Stimulated activated CD8-positive, alpha-beta memory T cell treated with anti-CD3 and anti-CD28 coated beads, Interleukin-15, amount 100 ng/mL, for 1 hour (primary cell): ENCODE data around the gene JSRP1.

ENCODE experiments used
- DNase-seq: peaks from one replicate; pipeline ENCODE4 v3.0.0-alpha.2; 2020; ENCODE audit warnings: low read depth

Gene JSRP1

DNA sequence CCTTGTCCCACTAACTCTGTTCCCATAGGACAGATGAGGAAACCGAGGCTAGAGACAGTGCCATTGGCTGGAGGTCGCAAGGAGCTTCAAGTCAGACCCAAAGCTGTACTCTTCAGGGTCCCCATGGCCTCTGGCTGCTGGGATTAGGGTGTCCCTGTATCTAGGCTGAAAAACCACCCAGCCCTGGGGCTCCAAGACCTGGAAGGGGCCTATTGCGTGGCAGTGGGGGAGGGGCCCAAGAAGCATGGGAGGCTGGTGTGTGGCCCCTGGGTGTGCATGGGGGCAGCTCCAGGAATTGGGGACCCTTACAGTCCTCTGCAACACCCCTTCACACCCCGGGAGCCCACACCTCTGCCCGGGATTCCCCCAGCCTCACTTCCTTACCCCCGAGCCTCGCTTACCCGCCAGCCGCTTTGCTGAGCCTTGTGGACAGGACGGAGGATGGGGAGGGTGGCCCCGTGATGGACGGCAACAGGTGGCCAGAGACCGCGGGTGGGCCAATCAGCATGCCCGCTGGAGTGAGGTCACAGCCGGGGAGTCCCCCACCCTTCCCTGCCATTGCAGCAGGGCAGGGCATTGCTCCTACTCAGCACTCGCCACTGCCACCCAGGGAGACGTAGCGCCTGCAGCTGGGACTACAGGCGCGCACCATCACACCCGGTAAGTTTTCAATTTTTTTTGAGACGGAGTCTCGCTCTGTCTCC, at the start of gene JSRP1:
Gene JSRP1 (minus strand): TSS at position 436 of the 704 bp plus-strand sequence. CDS start 1,103 bp downstream, outside the sequence.
- DNase-seq: no peak

GRCh38 chr19:2305452-2306280, 49.4 kb upstream of the JSRP1 start:
- no peak for DNase-seq

- no peak for DNase-seq
Measured at GRCh38 chr19:2303211-2303798, 47.1 kb upstream of the JSRP1 start.

DNA sequence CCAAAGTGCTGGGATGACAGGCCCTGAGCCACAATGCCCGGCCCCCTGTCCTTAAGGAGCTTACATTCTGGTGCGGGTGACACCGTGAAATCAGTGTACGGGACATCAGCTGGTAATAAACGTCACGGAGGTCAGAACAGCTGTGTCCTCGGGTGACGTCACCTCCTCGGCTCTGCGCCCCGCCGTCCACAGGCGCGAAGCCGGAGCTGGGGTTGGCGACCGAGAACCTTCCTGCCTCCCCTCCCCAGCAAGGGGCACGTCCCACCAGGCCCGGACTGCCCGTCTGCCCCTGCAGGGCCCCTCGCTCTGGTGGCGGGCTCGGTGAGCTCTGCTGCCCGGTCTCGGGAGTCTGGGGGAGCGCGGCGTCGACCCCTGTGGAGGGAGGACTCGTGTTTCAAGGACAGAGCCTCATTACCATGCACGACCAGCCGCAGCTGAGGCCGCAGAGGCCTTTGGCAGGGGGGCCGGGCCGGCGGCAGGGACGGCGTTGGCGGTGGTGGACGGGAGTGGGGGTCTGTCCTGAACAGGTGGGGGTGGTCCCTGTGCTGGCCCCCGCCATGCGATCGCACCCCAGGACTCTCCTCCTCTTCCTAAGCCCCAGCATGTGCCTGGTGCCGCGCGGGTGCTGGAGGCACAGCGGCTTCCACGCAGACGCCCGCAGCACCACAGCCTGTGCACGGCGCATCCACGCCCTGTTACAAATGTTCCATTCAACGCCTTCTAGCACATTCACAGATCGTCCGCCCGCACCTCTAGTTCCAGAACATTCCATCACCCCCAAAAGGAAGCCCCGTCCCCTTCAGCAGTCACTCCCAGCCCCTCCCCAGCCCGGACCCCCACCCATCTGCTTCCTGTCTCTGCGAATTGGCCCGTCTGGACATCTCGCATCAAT, 46.3 kb upstream of the JSRP1 start:
- DNase-seq: no peak

DNA sequence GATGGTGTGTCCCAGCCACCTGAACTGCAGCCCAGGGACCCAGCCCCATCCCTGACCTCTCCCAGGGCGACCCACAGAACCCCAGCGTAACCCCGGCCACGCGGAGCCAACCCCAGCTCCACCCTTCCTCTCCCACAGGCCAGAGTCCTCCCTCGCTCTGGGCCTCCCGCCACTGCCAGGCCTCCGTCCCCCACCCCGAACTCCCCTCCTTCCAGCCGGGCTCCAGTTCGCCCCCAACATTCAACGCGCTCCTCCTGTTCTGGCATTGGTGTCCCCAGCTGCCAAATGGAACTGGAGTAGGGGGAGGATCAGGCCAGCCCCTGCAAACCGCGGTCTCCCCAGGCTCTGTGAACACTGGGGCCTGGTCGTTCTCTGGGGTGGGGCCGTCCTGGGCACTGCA, 44.3 kb upstream of the JSRP1 start:
- no peak for DNase-seq

- no peak for DNase-seq
Measured at GRCh38 chr19:2296141-2296540, 39.9 kb upstream of the JSRP1 start.

GRCh38 chr19:2294687-2295335, 38.6 kb upstream of the JSRP1 start:
- no peak for DNase-seq

GRCh38 chr19:2291185-2291751, 35.1 kb upstream of the JSRP1 start:
- DNase-seq: no peak

GRCh38 chr19:2290441-2291184, 34.4 kb upstream of the JSRP1 start:
- DNase-seq: no peak

GRCh38 chr19:2289714-2290435, 33.7 kb upstream of the JSRP1 start:
- DNase-seq: no peak

DNA sequence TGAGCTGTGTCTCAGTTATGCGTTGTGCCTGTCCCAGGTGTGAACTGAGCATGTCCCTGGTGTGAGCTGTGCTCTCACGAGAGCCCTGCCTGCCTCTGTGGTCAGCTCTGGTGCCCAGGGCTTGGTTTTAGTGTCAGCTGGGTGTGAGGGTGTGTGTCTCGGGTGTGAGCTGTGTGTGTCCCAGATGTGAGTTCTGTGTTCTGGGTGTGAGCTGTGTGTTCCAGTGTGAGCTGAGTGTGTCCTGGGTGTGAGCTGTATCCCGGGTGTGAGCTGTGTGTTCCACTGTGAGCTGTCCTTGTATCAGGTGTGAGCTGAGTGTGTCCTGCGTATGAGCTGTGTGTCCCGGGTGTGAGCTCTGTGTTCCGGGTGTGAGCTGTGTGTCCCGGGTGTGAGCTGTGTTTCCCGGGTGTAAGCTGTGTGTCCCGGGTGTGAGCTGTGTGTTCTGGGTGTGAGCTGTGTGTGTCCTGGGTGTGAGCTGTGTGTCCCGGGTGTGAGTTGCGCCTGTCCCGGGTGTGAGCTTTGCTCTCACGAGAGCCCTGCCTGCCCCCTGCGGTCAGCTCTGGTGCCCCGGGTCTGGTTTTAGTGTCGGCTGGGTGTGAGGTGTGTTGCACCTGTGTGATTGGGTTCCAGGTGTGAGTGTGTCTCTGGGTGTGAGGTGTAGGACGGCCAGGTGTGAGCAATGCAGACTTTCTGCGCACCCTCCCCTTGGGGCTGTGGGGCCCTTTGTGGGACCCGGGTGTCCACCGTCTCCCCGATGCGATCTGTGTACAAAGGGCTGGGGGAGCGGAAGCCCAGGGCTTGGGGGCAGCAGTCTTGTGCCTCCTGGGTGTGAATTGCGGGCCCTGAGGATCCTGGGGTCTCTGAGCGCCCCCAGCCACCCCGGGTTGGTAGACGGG, 32.8 kb upstream of the JSRP1 start:
- DNase-seq: no peak

- DNase-seq: no peak
Measured at GRCh38 chr19:2288338-2288817, 32.2 kb upstream of the JSRP1 start.

- no peak for DNase-seq
Measured at GRCh38 chr19:2287585-2288337, 31.5 kb upstream of the JSRP1 start.

DNA sequence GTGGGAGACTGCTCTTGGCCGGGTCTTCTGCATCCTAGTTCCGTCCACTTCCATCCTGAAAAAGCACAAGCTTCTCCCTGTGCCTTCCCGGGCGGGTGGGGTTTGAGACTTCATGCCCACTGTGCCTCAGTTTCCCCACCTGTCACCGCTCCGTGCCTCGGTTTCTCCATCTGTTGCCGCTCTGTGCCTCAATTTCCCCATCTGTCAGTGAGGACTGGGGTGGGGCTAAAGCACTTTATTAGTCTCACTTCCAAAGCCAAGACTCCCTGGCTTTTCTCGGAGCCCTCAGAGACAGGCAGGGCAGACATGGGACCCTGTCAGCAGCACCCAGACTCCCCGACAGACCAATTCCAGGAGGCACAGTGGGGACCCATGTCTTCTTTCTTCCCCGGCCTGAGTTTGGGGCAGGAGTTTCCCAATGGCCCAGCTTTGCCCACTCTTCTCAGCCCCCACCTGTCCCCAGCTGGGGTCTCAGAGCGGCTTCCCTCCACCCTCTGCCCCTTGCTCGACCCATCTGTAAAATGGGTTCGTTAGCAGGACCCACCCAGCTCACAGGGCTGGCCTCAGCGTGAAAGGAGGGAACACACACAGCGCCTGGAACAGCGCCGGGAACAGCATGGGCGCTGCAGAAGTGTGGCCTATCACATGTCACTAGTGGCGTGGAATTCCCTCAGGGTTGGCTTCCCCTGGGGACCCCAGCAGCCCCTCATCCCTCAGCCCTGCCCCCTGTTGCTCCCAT, 30.4 kb upstream of the JSRP1 start:
- no peak for DNase-seq

DNA sequence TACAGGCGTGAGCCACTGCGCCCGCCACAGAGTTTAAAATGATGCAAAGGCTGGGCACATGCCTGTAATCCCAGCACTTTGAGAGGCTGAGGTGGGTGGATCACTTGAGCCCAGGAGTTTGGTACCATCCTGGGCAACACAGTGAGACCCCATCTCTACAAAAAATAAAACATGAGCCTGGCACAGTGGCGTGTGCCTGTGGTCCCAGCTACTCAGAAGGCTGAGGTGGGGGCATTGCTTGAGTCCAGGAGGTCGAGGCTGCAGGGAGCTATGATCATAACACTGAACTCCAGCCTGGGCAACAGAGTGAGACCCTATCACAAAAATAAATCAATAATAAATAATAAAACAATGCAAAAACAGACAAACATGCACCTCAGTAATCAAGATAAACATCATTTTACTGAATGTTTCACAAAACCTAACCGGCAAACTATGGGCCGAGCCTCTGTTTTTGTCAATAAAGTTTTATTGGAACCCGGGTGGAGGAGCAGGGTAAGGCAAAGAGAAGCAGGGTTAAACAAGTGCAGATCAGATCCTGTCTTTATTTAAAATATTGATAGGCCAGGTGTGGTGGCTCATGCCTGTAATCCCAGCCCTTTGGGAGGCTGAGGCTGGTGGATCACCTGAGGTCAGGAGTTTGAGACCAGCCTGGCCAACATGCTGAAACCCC, 27.8 kb upstream of the JSRP1 start:
- DNase-seq: no peak

DNA sequence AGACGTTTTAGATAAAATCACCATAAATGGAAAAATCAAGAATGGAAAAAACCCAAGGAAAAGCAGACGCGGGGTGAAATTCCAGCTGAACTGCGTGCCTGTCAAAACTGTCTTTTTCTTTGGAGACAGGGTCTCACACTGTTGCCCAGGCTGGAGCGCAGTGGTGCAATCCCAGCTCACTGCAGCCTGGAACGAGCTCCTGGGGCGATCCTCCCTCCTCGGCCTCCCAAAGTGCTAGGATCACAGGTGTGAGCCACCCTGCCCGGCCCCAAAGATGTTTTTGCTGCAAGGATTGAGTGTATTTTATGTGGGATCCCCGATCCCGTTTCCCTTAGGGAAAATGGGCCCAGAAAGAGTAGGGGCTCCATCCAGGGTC, 26.6 kb upstream of the JSRP1 start:
- DNase-seq: no peak
